Neural progenitor cell (in vitro differentiated cells): ENCODE results near the gene TF.

Experiments
- CTCF ChIP-seq: fragments of 200-600 bp; sonication (generic); IDR thresholded peaks from 2 replicates; pipeline ENCODE4 v1.5.1; 2017; ENCODE audit warnings: antibody characterized with exemption, mild to moderate bottlenecking
- EZH2 ChIP-seq: fragments of 200-600 bp; sonication (generic); IDR thresholded peaks from 2 replicates; pipeline ENCODE4 v1.6.1; 2017; ENCODE audit warnings: antibody characterized with exemption, mild to moderate bottlenecking, moderate library complexity
- EZH2phosphoT487 ChIP-seq: fragments of 200-600 bp; sonication (generic); IDR thresholded peaks from 2 replicates; pipeline ENCODE4 v1.6.1; 2017; ENCODE audit warnings: antibody characterized with exemption

GRCh38 chr3:133831966-133832801, 86.0 kb downstream of the TF start:
- TF ChIP-seq EZH2 (no peak), CTCF (no peak), EZH2phosphoT487 (no peak)
